Hepatocyte (in vitro differentiated cells): ENCODE results near the gene STT3A. TPM values are rescaled to one million over a fixed set of nuclear protein-coding genes. Genes with fewer than 3 reads are reported as not detected.

Experiments used
- DNase-seq: peaks from one replicate; pipeline ENCODE4 v3.0.0-alpha.2; 2016; ENCODE audit warnings: low spot score
- H2AFZ ChIP-seq: fragments of 200-600 bp; sonication (generic); 2 replicates; pipeline ENCODE4 v1.6.0; 2016; ENCODE audit warnings: antibody characterized with exemption, mild to moderate bottlenecking
- H3K27ac ChIP-seq: fragments of 200-600 bp; sonication (generic); 2 replicates; pipeline ENCODE4 v1.5.1; 2016; ENCODE audit warnings: mild to moderate bottlenecking
- H3K27me3 ChIP-seq: fragments of 200-600 bp; sonication (generic); 2 replicates; pipeline ENCODE4 v1.6.1; 2016
- H3K36me3 ChIP-seq: fragments of 200-600 bp; sonication (generic); replicated peaks from 2 replicates; pipeline ENCODE4 v1.5.1; 2016; ENCODE audit warnings: low read depth; ENCODE audit not compliant: insufficient read depth
- H3K4me1 ChIP-seq: fragments of 200-600 bp; sonication (generic); 2 replicates; pipeline ENCODE4 v1.5.1; 2016; ENCODE audit warnings: mild to moderate bottlenecking, moderate library complexity; ENCODE audit not compliant: insufficient read depth
- H3K4me2 ChIP-seq: fragments of 200-600 bp; sonication (generic); 2 replicates; pipeline ENCODE4 v1.6.0; 2016
- H3K4me3 ChIP-seq: fragments of 200-600 bp; sonication (generic); 2 replicates; pipeline ENCODE4 v1.5.1; 2016; ENCODE audit warnings: mild to moderate bottlenecking
- H3K79me2 ChIP-seq: fragments of 200-600 bp; sonication (generic); 2 replicates; pipeline ENCODE4 v1.6.0; 2017; ENCODE audit warnings: mild to moderate bottlenecking
- H3K9me2 ChIP-seq: fragments of 200-600 bp; sonication (generic); replicated peaks from 2 replicates; pipeline ENCODE4 v1.6.0; 2017; ENCODE audit warnings: mild to moderate bottlenecking; ENCODE audit not compliant: insufficient read depth
- H3K9me3 ChIP-seq: fragments of 200-600 bp; sonication (generic); 2 replicates; pipeline ENCODE4 v1.5.1; 2016; ENCODE audit warnings: low read depth, mild to moderate bottlenecking
- H4K20me1 ChIP-seq: fragments of 200-600 bp; sonication (generic); 2 replicates; pipeline ENCODE4 v1.6.0; 2016; ENCODE audit warnings: mild to moderate bottlenecking; ENCODE audit not compliant: insufficient read depth, poor library complexity, severe bottlenecking
- EZH2 ChIP-seq: fragments of 200-600 bp; sonication (generic); IDR thresholded peaks from 2 replicates; pipeline ENCODE4 v1.6.1; 2016; ENCODE audit warnings: antibody characterized with exemption, mild to moderate bottlenecking, borderline replicate concordance
- EZH2phosphoT487 ChIP-seq: fragments of 200-600 bp; sonication (generic); IDR thresholded peaks from one replicate; pipeline ENCODE4 v1.6.1; 2018; ENCODE audit warnings: antibody characterized with exemption, mild to moderate bottlenecking, low read depth, moderate library complexity; ENCODE audit not compliant: unreplicated experiment, severe bottlenecking
- WGBS: methylation state at CpG from one replicate; pipeline ENCODE4 v1.1.6; 2016; ENCODE audit warnings: low lambda C conversion rate; ENCODE audit errors: missing lambda C conversion rate; 5-methylcytosine and 5-hydroxymethylcytosine counted together
- polyA plus RNA-seq: library from polyadenylated mRNA; unstranded; fragments of >200 nt; fragmentation: Nextera tagmentation; extraction: Ambion mirVana; gene quantifications from 2 replicates; pipeline ENCODE4 v1.2.1, GENCODE V29; 2016
- total RNA-seq: library from RNA; depleted of rRNA; stranded (reverse); fragments of >200 nt; gene quantifications from 2 replicates; pipeline ENCODE4 v1.2.3, GENCODE V29; 2014
- TF ChIP-seq, protein P1 (sequence below): fragments of 200-600 bp; sonication (generic); IDR thresholded peaks from 2 replicates; pipeline ENCODE4 v1.5.1; 2016; ENCODE audit warnings: antibody characterized with exemption, mild to moderate bottlenecking; ENCODE audit not compliant: poor library complexity

The STT3A gene
- total and polyA plus RNA-seq, 2 experiments from 2014 or later: 192 to 198 TPM

DNA sequence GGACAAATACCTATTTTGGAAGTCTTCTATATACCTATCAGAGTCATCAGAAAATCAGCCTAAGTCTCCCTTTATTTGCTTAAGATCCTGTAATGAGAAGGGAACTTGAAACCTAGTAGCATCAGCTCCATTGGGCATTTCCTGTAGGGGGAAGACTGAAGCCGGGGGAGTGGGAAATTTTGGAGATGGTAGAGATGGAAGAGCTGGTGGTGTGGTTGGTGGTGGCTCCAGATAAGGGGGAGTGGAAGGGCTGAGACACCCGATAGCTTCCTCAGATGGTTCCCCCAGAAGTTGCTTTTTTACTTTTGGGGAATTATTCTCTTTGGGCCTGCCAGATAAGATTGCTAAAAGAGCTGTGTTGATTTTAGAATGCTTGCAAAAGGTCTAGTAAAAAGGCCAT lies 39.7 kb upstream of the STT3A start:
- no peak overlapping the region for H3K27ac ChIP-seq
- H4K20me1 ChIP-seq: no peaks in the 10 kb centered on the region
- no peak overlapping the region for H2AFZ ChIP-seq
- WGBS: 90% methylated on average over 2 of the region's 2 CpGs
- no peak overlapping the region for H3K4me2 ChIP-seq
- no peaks in the 10 kb centered on the region for H3K27me3 ChIP-seq
- H3K9me3 ChIP-seq: peaks cover 7% of the 10 kb centered on the region
- no peaks in the 10 kb centered on the region for H3K4me1 ChIP-seq
- H3K4me3 ChIP-seq: no peak overlapping the region
- no peak for DNase-seq
- H3K79me2 ChIP-seq: no peaks in the 10 kb centered on the region
- no peaks in the 10 kb centered on the region for H3K9me2 ChIP-seq
- TF ChIP-seq, protein P1, sequence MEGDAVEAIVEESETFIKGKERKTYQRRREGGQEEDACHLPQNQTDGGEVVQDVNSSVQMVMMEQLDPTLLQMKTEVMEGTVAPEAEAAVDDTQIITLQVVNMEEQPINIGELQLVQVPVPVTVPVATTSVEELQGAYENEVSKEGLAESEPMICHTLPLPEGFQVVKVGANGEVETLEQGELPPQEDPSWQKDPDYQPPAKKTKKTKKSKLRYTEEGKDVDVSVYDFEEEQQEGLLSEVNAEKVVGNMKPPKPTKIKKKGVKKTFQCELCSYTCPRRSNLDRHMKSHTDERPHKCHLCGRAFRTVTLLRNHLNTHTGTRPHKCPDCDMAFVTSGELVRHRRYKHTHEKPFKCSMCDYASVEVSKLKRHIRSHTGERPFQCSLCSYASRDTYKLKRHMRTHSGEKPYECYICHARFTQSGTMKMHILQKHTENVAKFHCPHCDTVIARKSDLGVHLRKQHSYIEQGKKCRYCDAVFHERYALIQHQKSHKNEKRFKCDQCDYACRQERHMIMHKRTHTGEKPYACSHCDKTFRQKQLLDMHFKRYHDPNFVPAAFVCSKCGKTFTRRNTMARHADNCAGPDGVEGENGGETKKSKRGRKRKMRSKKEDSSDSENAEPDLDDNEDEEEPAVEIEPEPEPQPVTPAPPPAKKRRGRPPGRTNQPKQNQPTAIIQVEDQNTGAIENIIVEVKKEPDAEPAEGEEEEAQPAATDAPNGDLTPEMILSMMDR: no peak
- no peak for TF ChIP-seq EZH2
- TF ChIP-seq EZH2phosphoT487: no peak
- no peaks in the 10 kb centered on the region for H3K36me3 ChIP-seq

DNA sequence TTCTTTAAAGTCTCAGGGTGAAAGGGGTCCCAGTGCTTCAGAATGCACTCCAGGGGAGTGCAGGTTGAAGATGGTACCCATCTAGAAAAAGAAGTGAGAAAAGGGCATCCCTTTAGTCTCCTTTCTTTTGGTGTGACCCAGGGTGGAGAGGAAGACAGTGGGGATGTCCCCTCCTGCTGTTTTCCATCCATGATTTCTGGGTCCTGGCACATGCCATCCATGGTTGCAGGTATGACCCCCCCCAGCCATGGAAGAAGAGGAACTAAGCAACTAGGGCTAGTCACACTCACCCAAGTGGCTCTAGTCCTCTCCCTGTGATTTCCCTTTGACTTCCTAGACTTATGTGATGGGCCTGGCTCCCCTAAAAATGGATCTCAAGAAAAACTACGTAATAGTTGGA lies 39.3 kb upstream of the STT3A start:
- no peaks in the 10 kb centered on the region for H3K4me1 ChIP-seq
- no peak overlapping the region for H3K27ac ChIP-seq
- H3K36me3 ChIP-seq: no peaks in the 10 kb centered on the region
- no peaks in the 10 kb centered on the region for H4K20me1 ChIP-seq
- peaks cover 7% of the 10 kb centered on the region for H3K9me3 ChIP-seq
- H3K4me3 ChIP-seq: no peak overlapping the region
- H2AFZ ChIP-seq: no peak overlapping the region
- no peaks in the 10 kb centered on the region for H3K9me2 ChIP-seq
- no peak overlapping the region for H3K4me2 ChIP-seq
- no peak for DNase-seq
- 96% methylated on average over 1 of the region's 1 CpG for WGBS
- no peaks in the 10 kb centered on the region for H3K79me2 ChIP-seq
- no peaks in the 10 kb centered on the region for H3K27me3 ChIP-seq
- no peak for TF ChIP-seq EZH2phosphoT487
- TF ChIP-seq, protein P1: no peak
- TF ChIP-seq EZH2: no peak

DNA sequence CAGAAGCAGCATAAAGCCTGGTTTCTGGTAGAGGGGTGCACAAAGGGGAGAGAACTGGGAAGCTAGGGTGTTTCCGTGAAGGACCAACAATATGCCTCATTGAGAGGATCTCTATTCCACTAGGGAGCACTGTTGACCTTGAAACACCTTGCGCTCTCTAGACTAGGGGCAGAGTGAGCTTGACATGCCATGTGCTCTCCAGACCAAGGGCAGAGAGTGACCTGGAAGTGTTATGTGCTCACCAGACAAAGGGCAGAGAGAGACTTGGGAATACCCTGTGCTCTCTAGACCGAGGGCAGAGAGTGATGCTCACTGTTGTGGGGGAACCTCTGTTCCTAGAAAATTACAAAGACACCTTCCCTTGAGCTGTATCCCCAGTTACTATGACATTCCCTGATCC lies 38.6 kb upstream of the STT3A start:
- Histone ChIP-seq H3K27ac (no peak overlapping the region), H3K4me3 (no peak overlapping the region), H3K36me3 (no peaks in the 10 kb centered on the region), H3K9me2 (no peaks in the 10 kb centered on the region), H3K9me3 (peaks cover 7% of the 10 kb centered on the region), H3K27me3 (no peaks in the 10 kb centered on the region), H3K4me2 (no peak overlapping the region), H2AFZ (no peak overlapping the region), H3K79me2 (no peaks in the 10 kb centered on the region), H3K4me1 (no peaks in the 10 kb centered on the region), H4K20me1 (no peaks in the 10 kb centered on the region)
- WGBS: 76% methylated on average over 3 of the region's 3 CpGs
- DNase-seq: no peak
- TF ChIP-seq, protein P1: no peak
- TF ChIP-seq EZH2phosphoT487: no peak
- no peak for TF ChIP-seq EZH2

DNA sequence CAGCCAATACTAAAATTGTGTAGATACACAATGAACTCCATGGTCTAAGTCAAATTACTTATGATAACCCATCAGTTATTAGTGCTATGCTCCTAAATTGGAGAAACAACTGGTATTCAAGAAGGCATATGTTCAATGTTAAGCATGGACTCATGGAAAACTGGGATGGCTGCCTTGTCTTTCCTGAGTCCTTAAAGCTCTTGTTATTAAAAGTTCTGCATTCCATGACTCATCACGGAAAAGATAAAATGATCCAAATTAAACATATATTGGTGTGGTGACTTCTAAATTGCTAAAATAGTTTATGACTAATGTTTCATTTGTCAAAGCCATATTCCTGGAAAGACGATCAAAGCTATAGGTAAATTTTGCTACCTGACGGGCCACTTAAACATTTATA lies 32.8 kb upstream of the STT3A start:
- no peaks in the 10 kb centered on the region for H3K9me3 ChIP-seq
- no peaks in the 10 kb centered on the region for H3K9me2 ChIP-seq
- no peak overlapping the region for H2AFZ ChIP-seq
- no peak overlapping the region for H3K4me3 ChIP-seq
- H3K4me2 ChIP-seq: no peak overlapping the region
- H3K4me1 ChIP-seq: no peaks in the 10 kb centered on the region
- H4K20me1 ChIP-seq: no peaks in the 10 kb centered on the region
- H3K27ac ChIP-seq: no peak overlapping the region
- 89% methylated on average over 3 of the region's 3 CpGs for WGBS
- TF ChIP-seq, protein P1: no peak
- TF ChIP-seq EZH2 (no peak), EZH2phosphoT487 (no peak)
- no peaks in the 10 kb centered on the region for H3K27me3 ChIP-seq
- no peaks in the 10 kb centered on the region for H3K79me2 ChIP-seq
- no peak for DNase-seq
- H3K36me3 ChIP-seq: no peaks in the 10 kb centered on the region
